GM18861 (cell line): ENCODE measurements around the gene FKRP.

Source experiments
- ATAC-seq: cut with Tn5 transposase; IDR thresholded peaks from one replicate; pipeline ENCODE4 v1.9.1; 2021; ENCODE audit not compliant: unreplicated experiment

The FKRP gene

DNA sequence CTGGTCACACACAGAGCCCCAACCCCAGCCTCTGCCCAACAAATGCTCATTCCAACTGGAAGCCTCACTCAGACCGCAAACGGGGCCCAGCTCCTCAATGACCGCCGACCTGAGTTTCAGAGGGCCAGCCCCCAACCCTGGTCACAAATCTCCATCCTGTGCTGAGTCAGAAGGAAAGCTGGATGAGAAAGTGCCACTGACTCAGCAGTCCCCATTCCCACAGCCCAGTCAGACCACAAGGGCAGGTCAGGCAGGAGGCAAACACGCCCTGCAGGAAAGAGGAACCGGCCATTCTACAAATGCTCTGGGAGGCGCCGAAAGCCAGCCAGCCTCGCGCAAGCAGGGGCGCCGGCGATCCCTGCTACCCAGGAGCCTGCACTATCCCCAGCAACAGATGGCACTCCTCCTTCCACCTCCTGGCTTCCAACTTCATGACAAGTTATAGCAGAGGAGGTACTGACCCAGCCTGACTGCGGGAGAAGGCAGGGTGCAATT lies 14.8 kb upstream of the FKRP start:
- no peak for ATAC-seq

DNA sequence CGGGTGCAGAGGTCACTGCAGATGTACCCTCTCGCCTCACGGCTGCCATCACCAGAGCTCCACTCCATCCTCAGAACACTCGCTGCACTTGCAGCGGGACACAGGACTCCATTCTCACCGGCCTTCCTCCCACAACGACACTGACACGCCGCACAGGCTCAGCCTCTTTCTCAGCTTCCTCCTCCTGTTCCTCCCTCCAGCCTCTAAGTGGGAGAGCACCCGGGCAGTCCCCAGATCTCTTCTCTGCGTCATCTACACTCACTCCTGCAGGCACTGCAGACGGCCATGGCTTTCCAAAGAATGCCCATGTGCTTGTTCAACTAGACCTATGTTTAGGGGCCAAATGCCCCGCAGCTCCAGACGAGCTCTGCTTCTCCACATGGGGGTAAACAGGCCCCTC lies 14.3 kb upstream of the FKRP start:
- ATAC-seq: no peak

DNA sequence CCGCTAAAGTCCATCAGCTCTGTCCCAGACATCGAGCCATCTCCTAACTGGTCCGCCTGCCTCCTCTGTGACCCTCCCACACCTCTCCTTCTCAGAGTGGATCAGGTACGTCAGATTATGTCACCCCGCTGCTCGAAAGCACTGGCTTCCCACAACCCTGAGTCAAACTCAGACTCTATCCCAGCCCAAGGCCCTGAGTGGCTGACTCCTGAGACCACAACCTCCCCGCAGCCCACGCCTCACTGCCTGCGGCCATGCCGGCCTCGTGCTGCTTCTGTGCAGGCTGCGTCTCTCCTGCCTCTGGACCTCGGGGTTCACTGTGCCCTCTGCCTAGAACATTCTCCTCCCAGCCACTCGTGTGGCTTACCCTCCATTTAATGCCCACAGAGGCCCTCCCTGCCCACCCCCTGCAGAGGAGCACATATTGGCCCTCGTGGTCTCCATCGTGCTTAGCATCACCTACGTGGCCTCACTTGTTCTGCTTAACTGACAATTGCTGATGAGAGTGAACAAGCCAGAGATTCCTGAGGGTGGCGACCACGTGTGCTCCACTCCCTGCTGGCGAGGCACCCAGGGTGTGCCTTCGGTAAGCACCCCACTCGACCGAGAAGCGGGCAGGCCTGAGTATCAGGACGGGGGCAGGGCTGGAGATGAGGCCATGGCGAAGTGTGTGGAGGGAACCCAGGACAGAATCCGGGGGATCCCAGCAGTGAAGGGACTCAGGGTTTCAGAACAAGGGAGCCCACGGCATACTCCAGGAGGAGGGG lies 13.5 kb upstream of the FKRP start:
- ATAC-seq: no peak

- no peak for ATAC-seq
Observed at GRCh38 chr19:46732966-46733689, 12.7 kb upstream of the FKRP start.

- ATAC-seq: no peak
Observed at GRCh38 chr19:46733690-46734292, 12.1 kb upstream of the FKRP start.

DNA sequence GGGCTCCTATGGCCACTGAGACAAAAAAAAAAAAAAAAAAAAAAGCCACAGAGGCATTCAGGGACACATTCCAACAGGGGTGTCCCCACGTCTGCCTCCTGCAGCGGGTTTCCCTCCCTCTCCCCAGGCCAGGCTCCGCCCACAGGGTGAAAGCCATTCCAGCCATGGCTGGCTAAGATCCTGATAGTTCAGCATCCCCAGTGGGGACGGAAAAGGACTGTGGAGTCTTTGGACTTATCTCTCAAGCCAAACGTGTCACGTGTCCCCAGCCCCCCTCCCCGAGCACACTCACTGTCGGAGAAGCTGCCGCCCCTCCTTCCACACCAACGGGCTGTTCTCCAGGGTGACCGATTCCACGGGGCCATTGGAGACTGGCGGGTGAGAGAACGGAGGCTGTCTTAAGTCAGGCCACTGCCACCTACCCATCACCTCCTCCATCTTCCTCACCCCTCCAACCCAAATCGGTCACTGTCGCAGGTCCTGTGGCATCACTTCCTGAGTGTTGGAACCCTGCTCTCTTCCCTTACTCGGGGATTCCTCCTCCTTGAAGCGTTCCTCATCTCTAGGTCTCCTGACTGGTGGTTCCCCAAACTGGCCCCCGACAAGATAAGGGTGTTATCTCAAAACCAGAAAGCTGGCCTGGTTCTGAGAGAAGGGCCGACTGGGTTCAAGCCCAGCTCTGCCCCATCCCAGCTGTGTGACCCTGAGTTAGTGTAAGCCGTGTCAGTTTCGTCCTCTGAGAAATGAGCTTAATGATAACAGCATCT lies 9.1 kb upstream of the FKRP start:
- ATAC-seq: no peak

GRCh38 chr19:46737298-46737654 lies 8.6 kb upstream of the FKRP start:
- ATAC-seq: no peak

- no peak for ATAC-seq
Observed at GRCh38 chr19:46737761-46738171, 8.1 kb upstream of the FKRP start.

DNA sequence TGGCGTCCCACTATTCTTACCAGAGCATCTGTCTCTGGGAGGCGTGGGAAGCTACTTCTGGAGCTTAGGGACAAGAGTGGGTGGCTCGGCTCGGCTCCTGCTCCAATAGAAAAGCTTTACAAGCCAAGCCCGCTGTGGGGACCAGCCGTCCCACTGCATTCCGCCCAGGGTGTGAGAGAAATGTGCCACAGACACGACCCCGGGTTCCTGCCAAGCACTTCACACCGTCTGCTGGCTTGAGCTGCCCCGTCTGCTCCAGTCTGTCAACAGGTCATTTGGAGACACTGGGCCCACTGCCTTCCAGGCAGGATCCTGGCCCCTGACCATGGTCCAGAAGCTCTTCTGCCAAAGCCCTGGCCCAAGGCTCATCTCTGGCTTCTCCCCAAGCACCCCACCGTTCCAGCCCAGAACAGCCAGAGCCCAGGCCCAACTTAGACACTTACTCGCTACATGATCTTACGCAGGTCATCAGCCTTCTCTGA lies 6.5 kb upstream of the FKRP start:
- no peak for ATAC-seq

DNA sequence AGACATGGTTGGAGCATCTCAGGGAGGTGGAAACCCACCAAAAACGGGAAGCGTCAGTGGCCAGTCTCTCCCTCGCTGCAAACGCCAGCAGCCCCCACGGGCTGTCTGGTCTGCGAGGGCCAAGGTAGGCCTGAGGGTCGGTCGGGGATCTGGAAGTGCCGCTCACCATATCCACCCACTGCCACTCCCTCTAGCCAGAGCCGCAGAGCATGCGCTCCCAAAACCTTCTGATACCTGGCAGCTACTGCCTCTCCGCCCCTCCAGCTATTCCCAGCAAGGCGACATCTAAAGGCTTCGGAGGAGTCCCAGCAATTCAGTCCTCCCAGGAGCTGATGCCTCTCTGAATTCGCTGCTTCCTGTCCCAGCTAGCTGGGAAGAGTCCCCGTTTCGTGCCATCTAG lies 4.4 kb upstream of the FKRP start:
- no peak for ATAC-seq

GRCh38 chr19:46742926-46743480 lies 2.9 kb upstream of the FKRP start:
- ATAC-seq: no peak

DNA sequence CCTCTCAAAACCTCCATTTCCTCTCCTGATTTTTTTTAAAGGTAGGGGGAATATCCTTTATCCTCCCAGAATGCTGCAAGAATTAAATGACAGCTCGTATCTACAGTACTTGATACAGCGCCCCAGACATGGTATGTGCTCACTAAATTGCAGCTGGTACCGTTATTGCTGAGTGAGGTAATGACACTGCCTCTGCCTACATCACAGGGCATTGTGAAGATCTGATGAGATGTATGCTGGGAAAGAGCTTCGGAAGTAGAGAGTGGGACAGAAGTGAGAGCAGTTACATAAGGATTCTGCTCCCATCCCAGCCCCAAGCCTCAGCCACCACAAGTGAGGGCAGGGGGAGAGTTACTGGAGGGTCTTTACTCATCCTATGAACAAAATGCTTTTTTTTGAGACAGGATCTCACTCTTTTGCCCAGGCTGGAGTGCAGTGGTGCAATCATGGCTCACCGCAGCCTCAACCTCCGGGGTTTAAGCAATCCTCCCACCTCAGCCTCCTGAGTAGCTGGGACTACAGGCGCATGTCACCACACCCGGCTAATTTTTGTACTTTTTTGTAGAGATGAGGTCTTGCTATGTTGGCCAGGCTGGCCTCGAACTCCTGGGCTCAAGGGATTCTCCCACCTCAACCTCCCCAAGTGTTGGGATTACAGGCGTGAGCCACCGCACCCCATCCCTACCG lies 1.7 kb upstream of the FKRP start:
- ATAC-seq: no peak

DNA sequence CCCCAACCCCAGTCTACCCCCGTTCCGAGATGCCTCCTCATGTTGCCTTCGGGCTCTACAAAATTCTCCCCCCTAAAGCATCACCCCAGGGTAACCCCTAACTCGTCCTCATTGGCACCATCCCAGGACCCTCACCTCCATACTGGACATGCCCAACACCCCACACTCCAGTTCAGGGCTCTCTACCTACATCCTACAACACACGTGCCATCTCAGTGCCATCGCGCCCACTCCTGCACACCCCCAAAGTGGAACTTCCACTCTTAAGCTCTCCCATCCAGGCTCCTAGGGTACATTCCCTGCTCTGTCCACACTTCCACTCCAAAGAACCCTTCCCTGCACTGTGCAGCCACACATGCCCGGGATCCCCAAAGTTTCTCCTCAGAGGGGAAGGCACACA lies 827 bp upstream of the FKRP start:
- no peak for ATAC-seq

DNA sequence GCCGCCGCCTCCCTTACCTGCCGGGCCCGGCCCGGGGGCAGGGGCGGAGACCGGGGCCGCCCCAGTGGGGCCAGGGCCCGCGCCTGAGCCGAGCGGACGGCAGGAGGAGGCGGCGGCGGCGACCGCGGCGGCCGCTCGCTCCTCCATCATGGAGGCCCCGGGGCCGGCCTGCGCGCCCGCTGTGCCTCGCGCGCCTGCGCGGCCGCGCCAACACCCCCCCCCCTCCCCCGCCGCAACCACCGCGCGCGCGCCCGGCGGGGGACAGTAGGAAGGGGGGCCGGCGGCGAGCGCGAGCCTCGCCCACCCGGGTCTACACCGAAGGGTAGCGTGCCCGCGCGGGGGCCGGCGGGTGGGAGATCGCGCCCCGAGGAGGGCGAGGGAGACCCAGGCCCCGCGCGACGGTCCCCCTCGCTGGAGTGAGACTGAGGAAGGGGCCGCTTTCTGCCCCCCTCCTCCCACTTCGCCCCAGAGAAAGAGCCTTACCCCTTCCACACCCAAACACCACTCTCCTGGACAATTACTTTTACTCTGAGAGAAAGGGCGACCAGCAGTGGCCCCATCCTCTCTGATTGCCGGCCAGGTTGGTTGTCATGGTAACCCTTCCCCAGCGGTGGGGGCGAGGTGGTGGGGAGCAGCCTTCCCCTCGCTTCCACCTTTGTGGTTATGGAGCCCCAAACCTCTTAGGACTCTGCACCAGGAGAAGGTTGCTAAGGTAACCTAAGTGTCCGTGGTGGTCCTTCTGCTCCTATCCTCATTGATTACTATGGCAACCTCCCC lies 612 bp downstream of the FKRP start, which contains the start of gene STRN4:
TSS of gene STRN4 (minus strand) at position 170 of the 777 bp plus-strand sequence. CDS start at position 150, 20 bp downstream.
- peak; percentile 43 for ATAC-seq

GRCh38 chr19:46748325-46749109 lies 2.7 kb downstream of the FKRP start:
- no peak for ATAC-seq

- no peak for ATAC-seq
Observed at GRCh38 chr19:46753420-46754155, 7.7 kb downstream of the FKRP start.

GRCh38 chr19:46755077-46755852 lies 9.4 kb downstream of the FKRP start:
- ATAC-seq: no peak
